ENCODE measurements around the gene NACC1. TPM values are rescaled to one million over a fixed set of nuclear protein-coding genes. Genes with fewer than 3 reads are reported as not detected.
A peak's percentile ranks its signal among the peaks of the same experiment; 100 is the strongest.

The NACC1 gene
- total and polyA plus RNA-seq, 2 of the 13 experiments (the other 11 are each of a cell fraction or from before 2014, with no cell fraction given) = 31.8 to 42.3 TPM

DNA sequence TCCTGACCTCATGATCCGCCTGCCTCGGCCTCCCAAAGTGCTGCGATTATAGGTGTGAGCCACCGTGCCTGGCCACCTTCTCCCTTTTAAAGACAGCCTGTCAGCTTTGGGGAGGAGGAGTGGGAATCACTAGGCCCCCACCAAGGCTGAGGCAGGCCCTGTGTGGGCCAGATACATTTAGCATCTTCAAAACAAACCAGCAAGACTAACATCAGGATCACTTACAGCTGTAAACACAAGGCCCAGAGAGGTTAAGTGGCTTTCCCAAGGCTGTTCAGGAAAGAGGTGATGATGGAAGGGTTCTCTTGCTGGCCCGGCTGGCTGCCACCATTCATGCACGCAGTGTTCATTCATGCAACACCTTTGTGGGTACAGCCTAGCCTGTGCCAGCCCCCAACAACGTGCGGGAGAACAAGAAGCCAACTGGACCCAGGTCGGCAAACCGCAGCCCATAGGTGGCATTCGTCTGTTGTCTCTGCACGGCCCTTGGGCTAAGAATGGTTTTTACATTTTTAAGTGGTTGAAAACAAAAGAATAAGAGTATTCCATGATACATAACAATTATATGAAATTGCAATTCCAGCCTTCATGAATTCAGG is 55.2 kb downstream of the NACC1 start:
- H3K9ac ChIP-seq (ENCODE audit: insufficient read depth, low read depth, low read length) = no peak overlapping the region
- no peaks in the 10 kb centered on the region for H3K27me3 ChIP-seq (ENCODE audit: control insufficient read depth in 1 of 2, insufficient read depth in 2 of 2, low read length in 2 of 2)
- ChIA-PET POLR2A (interaction anchor here (0.9 kb wide), 1 partner anchor 10 kb away, joined by 3 read pairs; no protein-coding TSS in a partner anchor), CTCF (ENCODE audit: low intra/inter-chr PET ratio, low total read pairs) (no interaction called here)
- no peaks in the 10 kb centered on the region for H3K79me2 ChIP-seq (ENCODE audit: insufficient read depth, low read length)
- TF ChIP-seq ZNF768 (CRISPR knock-in tag; IDR thresholded peaks at IDR 0.05) = peak; percentile 78
- TF ChIP-seq, protein P1, sequence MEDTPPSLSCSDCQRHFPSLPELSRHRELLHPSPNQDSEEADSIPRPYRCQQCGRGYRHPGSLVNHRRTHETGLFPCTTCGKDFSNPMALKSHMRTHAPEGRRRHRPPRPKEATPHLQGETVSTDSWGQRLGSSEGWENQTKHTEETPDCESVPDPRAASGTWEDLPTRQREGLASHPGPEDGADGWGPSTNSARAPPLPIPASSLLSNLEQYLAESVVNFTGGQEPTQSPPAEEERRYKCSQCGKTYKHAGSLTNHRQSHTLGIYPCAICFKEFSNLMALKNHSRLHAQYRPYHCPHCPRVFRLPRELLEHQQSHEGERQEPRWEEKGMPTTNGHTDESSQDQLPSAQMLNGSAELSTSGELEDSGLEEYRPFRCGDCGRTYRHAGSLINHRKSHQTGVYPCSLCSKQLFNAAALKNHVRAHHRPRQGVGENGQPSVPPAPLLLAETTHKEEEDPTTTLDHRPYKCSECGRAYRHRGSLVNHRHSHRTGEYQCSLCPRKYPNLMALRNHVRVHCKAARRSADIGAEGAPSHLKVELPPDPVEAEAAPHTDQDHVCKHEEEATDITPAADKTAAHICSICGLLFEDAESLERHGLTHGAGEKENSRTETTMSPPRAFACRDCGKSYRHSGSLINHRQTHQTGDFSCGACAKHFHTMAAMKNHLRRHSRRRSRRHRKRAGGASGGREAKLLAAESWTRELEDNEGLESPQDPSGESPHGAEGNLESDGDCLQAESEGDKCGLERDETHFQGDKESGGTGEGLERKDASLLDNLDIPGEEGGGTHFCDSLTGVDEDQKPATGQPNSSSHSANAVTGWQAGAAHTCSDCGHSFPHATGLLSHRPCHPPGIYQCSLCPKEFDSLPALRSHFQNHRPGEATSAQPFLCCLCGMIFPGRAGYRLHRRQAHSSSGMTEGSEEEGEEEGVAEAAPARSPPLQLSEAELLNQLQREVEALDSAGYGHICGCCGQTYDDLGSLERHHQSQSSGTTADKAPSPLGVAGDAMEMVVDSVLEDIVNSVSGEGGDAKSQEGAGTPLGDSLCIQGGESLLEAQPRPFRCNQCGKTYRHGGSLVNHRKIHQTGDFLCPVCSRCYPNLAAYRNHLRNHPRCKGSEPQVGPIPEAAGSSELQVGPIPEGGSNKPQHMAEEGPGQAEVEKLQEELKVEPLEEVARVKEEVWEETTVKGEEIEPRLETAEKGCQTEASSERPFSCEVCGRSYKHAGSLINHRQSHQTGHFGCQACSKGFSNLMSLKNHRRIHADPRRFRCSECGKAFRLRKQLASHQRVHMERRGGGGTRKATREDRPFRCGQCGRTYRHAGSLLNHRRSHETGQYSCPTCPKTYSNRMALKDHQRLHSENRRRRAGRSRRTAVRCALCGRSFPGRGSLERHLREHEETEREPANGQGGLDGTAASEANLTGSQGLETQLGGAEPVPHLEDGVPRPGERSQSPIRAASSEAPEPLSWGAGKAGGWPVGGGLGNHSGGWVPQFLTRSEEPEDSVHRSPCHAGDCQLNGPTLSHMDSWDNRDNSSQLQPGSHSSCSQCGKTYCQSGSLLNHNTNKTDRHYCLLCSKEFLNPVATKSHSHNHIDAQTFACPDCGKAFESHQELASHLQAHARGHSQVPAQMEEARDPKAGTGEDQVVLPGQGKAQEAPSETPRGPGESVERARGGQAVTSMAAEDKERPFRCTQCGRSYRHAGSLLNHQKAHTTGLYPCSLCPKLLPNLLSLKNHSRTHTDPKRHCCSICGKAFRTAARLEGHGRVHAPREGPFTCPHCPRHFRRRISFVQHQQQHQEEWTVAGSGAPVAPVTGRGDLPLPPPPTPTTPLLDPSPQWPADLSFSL (CRISPR knock-in tag; IDR thresholded peaks at IDR 0.05) = no peak
- no peak for TF ChIP-seq CAMTA2 (CRISPR knock-in tag; IDR thresholded peaks at IDR 0.05; ENCODE audit: borderline replicate concordance)
- TF ChIP-seq, protein P2, sequence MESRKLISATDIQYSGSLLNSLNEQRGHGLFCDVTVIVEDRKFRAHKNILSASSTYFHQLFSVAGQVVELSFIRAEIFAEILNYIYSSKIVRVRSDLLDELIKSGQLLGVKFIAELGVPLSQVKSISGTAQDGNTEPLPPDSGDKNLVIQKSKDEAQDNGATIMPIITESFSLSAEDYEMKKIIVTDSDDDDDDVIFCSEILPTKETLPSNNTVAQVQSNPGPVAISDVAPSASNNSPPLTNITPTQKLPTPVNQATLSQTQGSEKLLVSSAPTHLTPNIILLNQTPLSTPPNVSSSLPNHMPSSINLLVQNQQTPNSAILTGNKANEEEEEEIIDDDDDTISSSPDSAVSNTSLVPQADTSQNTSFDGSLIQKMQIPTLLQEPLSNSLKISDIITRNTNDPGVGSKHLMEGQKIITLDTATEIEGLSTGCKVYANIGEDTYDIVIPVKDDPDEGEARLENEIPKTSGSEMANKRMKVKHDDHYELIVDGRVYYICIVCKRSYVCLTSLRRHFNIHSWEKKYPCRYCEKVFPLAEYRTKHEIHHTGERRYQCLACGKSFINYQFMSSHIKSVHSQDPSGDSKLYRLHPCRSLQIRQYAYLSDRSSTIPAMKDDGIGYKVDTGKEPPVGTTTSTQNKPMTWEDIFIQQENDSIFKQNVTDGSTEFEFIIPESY (CRISPR knock-in tag; IDR thresholded peaks at IDR 0.05) = peak; percentile 55
- H3K4me3 ChIP-seq (replicated peaks in 1 of 3; ENCODE audit: insufficient read depth in 1 of 3, low read depth in 2 of 3, low read length in 3 of 3) = no peak overlapping the region
- H3K4me2 ChIP-seq (ENCODE audit: low read depth, low read length) = no peak overlapping the region
- no peaks in the 10 kb centered on the region for H3K9me3 ChIP-seq (ENCODE audit: low read length)
- no TSS peak for BruUV-seq (replicated peaks)
- H4K20me1 ChIP-seq (ENCODE audit: insufficient read depth, low read length) = no peaks in the 10 kb centered on the region
- no peak overlapping the region for H2AFZ ChIP-seq (ENCODE audit: low read length)
- no peaks in the 10 kb centered on the region for H3K36me3 ChIP-seq (replicated peaks in 1 of 2; ENCODE audit: control insufficient read depth in 1 of 2, insufficient read depth in 2 of 2, low read length in 2 of 2)
- peaks cover 28% of the 10 kb centered on the region for H3K4me1 ChIP-seq (ENCODE audit: insufficient read depth, low read length)
- intact Hi-C loops (cut with micrococcal nuclease; ENCODE audit: unreplicated experiment) (no loop called here), in situ Hi-C loops (cut with HindIII; ENCODE audit: extremely low pct_ligation_motif_present, low pct_unique_long_range_greater_than_20kb) (no loop called here)
- no peak overlapping the region for H3K27ac ChIP-seq (ENCODE audit: extremely low read length, insufficient read depth, low read length)
- FAIRE-seq (no peak), ATAC-seq (no peak), DNase-seq (ENCODE audit: low spot score) (no peak)
- 90% methylated on average over 11 of the region's 12 CpGs for WGBS (ENCODE audit: low lambda C conversion rate)

All from HepG2 (cell line).